HG02610 (cell line): ENCODE results near the gene GPR31.

Experiments used
- ATAC-seq: cut with Tn5 transposase; IDR thresholded peaks from one replicate; pipeline ENCODE4 v1.9.1; 2021; ENCODE audit warnings: mild to moderate bottlenecking, moderate library complexity; ENCODE audit not compliant: unreplicated experiment

The GPR31 gene

DNA sequence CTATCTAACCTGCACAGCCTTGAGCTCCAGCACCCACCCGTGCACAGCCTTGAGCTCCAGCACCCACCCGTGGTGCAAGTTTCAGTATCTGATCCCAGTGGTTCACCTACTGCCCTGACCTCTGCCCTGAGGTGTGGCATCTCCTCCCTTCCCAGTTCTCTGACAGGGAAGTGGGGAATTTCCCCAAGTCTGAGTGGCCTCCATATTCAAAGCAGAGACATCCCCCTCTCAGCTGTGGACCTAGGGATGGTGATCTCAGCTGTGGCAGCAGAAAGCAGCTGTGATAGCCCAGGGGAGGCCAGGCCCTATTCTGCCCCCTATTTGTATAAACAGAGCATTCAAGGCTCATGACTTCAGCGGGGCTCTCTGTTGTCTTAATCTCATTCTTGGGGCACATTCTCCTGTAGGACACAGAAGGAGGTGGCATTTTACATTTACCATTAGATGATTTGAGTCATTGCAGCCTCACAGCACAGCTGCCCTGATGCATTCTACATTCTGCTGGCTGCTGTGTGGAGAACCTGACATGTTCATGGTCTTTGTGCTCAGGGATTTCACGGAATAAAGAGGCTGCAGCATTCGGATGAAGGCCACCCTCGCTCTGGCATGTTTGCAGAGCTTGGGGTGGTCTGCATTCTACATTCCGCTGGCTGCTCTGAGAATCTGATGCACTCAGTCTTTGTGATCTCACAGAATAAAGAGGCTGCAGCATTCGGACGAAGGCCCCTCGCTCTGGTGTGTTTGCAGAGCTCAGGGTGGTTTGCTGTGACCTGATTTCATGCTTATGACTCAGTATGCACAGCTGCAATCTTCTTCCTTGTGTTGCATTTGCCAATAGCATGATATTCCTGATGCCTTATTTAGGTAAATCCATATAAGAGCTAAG, 16.9 kb downstream of the GPR31 start:
- ATAC-seq, result no peak

DNA sequence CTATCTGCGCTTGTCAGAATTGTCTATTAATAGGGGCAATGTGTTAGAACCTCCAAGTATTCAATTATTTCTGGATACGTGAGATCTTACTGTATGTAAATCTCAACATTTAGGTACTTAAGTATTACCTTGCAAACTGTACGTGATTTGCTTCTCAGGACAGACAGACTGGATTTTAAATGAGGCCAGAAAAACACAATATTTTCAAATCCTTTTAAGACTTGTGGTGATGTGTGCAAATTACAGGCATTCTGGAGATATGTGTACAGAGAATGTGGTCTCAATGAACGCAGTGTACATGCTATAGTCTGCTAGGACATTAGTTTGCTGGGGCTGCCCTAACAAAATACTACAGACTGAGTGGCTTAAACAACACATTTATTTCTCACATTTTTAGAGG, 18.0 kb downstream of the GPR31 start:
- no peak for ATAC-seq

DNA sequence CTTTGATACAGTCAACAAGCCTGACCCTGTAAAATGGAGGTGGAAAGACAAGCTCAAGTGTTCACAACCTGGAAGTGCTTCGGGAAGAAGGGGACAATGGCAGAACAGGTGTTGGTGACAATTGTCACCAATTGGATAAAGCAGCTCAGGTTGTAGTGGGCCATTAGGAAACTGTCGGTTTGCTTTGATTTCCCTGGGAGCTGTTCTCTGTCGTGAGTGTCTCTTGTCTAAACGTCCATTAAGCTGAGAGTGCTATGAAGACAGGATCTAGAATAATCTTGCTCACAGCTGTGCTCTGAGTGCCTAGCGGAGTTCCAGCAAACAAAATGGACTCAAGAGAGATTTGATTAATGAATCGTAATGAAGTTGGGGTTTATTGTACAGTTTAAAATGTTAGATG, 19.9 kb downstream of the GPR31 start:
- ATAC-seq, result no peak

DNA sequence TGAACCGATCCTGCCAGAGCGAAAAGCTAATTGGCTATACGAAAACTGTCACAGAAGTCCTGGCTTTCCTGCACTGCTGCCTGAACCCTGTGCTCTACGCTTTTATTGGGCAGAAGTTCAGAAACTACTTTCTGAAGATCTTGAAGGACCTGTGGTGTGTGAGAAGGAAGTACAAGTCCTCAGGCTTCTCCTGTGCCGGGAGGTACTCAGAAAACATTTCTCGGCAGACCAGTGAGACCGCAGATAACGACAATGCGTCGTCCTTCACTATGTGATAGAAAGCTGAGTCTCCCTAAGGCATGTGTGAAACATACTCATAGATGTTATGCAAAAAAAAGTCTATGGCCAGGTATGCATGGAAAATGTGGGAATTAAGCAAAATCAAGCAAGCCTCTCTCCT, 20.7 kb downstream of the GPR31 start:
- ATAC-seq, result no peak

GRCh38 chr6:167136376-167136775, 21.4 kb downstream of the GPR31 start:
- no peak for ATAC-seq

DNA sequence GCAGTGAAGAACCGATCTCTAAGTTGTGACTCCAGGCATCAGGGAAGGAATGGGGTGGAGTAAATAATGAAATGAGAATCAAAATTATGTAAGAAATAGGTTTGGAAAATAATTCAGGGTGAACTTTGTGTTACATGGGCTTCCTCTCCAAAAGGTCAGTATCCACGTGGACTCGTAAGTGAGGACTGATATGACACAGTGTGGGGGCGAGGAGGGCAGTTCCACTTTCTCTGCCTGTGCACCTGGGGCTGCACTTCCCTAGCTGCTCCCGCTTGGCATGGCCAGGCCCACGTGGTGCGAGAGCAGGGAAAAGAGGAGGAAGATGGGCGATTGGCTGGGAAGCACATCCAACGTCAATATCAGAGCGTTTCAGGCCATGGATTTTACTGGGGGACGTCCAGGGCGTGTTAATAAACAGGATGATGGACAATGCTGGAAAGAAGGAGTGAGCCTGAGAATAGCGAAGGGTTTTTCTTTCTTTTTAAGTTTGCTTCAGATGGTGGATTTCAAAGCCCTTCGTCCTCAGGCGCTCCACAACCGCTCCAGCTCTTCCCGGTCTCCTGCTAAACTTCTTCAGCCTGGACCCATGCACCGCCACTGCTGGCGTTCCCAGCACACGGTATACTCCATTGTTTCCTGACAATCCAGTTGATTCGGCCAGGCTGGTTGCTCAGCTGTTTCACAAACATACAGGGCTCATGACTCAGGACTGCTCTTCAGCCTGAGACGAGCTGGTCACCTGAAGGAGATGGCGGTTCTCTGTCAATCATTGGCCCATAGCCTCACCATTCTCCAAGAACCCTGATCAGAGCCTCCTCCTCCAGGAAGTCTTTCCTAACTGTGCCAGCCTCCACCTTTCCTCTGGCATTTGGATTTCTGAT, 23.1 kb downstream of the GPR31 start:
- ATAC-seq, result no peak

GRCh38 chr6:167130712-167131684, 26.8 kb downstream of the GPR31 start:
- ATAC-seq, result no peak

DNA sequence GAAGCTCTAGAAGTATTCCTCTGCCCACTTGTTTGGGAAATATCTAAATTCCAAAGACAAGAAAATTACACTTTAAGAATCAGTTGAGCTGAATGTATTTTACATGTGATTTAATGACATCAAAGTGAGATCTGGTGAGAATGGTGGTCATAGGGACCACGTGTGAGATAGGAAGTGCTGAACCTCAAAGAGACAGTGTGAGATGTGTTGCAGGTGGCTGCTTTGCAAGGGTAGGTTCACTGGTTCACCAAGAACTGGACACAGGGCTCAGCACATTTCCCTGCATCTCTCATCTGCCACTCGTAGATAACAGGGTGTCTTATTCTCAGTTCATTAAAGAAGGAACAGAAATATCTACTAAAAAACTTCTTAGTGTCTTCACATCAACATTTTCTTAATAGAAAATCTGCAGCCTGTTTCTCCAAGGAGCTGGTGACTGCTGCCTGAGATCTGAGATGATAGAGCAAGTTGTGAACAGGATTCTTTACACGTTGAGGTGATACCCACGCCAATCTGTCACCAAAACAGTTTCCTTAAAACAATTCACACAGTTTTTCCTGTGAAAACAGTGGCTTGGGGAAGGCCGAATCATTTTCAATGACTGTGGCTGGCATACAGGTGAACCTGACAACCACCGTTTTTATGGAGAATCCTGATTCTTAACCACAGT, 27.6 kb downstream of the GPR31 start:
- ATAC-seq, result peak; percentile 60

GRCh38 chr6:167129562-167129961, 28.2 kb downstream of the GPR31 start:
- ATAC-seq, result peak; percentile 11

DNA sequence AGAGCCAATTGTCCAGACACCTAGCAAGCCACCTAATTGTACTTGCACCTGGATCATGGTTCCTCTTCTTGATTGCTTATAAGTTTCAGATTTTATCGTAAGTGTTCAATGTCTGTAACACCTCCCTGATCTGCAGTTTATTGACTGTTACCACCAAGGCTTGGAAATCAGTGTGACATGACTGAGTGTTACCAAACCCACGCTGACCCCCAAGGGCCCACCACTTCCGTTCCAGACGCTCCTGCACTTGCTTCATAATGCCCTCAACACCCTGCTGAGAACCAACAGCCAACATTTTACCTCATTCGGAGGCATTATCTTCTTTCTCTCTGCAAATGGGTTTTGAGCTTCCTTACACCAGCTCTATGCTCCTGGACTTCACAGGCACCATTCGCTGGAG, 28.6 kb downstream of the GPR31 start:
- ATAC-seq, result no peak

DNA sequence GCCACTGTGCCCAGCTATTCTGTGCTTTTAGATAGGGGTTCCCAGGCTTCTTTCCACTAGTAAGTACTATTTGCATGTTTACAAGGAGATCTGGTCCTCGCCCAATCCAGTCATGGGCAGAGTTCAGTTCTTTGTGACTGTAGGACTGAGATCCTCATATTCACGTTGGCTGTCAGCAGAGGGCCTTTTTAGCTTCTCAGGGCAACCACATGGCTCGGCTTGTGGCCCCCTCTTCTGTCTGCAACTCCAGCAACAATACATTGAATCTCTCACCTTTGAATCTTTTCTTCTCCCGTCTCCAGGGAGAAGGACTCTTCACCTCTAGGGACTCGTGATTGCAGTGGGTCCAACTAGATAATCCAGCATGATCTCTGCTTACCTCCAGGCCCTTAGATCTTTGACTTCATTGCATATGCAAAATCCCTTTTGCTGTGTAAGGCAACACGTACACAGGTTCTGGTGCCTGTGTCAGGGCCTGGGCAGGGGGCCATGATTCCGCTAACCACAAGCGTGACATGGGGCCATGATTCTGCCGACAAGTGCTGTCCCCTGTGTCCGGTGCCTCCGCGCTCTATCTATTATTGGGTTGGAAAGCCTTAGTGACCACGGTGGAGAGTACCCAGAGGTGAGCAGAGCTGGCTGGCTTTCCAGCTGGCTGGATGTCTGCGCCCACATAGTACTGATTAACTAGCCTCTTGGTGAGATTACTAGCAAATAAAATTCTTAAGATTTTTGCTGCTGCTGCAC, 29.8 kb downstream of the GPR31 start:
- no peak for ATAC-seq

DNA sequence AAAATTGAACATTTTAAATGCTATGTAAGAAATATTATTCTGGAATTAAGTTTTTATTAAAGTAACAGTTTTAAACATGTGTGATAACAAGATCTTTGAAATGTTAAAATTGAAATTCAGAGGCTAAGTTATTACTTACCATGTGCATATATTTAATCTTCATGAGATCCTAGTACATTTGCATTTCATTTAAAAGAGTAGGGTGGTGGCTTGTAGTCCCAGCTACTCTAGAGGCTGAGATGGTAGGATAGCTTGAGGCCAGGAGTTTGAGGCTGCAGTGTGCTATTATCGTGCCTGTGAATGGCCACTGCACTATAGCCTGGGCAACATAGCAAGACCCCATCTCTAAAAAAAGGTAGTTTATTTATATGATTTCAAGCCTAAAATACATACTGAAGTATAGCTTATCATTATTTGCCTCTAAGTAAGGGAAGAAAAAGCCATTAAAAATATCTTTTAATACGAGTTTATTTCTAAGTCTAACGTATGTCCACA, 31.9 kb downstream of the GPR31 start:
- no peak for ATAC-seq

GRCh38 chr6:167125410-167125809, 32.4 kb downstream of the GPR31 start:
- ATAC-seq, result no peak

DNA sequence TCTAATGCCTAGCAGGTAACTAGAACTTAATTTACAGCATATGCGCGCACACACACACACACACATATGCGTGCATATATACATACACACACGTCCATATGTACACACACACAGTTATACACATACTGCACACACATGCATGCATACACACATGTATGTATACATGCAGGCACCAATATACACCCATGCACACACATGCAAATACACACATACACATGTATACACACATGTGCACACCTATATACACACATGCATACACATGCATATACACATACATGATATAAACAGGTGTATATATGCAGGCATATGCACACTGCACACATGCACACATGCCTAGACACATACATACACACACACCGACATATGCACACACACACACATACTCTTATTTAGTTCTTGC, 33.0 kb downstream of the GPR31 start:
- ATAC-seq, result no peak

- ATAC-seq, result no peak
Observed at GRCh38 chr6:167122827-167123657, 34.7 kb downstream of the GPR31 start, which contains the start of gene CCR6. Gene CCR6 (plus strand): TSS chr6:167123096. CDS start chr6:167136135, 13,039 bp downstream.

DNA sequence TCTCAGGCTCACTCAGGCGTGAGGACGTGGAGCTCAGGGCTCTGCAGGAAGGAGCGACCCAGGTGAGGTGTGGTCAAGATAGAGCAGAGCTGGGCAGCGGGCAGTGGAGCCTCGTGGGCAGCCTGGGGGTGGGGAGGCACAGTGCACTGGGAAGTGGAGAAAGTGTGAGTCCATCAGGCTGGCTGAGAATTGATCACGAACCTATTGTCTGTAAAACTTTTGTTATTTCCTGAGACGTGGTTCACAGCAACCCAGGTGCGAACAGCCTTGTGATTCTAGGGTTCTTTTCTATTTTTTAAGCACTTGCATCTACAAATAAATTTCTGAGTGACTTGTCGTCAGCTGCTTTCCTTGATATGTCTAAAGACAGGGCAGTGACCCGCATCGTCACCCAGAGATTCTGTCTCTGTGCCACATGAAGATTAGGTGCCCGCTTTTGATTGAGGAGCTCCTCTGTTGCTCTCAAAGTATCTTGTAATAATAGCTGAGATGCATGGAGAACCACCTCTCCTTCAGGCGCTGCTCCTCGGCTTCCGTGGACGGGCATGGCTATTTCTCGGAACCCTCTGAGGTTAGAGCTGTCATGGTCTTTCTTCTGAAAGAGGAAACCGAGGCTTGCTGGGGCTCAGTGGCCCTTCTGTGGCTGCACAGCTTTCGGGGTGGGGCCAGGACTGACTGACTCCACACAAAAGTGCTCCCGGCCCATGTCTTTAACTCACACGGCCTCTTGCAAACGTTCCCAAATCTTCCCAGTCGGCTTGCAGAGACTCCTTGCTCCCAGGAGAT, 35.5 kb downstream of the GPR31 start:
- ATAC-seq, result peak; percentile 33

GRCh38 chr6:167121335-167121841, 36.4 kb downstream of the GPR31 start:
- no peak for ATAC-seq
